NCI-H1105 treated with DMSO at 0.1 percent for 48 hours (cell line): ENCODE results near the gene ARHGAP33.
"Not testable (repeated sequence)": the region's sequence is repeated elsewhere in the genome, so short reads cannot be mapped to it uniquely, and the experiment has no call there.

Experiments used
- DNase-seq: peaks from one replicate; lab custom pipeline; 2025; lab: John Stamatoyannopoulos, UW

ARHGAP33 gene

DNA sequence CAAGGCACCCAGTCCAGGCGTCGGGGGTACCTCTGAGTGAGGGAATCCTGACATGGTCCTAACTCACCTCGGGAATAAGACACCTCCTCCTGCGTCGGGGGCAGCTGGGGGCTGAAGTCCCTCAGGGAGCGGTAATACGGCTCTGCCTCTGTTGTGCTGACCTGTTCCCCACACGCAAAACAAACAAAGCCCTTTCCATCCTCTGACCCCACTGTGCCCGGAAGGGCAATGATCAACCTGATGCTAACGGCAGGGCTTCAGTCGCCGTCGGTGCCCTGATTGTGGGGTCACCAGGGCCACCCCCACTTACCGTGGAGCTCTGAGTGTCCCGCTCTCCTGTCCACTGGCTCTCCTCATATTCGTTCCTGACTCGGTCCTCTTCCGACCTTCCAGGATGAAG, 55.6 kb downstream of the ARHGAP33 start:
- DNase-seq: no peak

GRCh38 chr19:35832054-35832453, 56.7 kb downstream of the ARHGAP33 start:
- DNase-seq: no peak

DNA sequence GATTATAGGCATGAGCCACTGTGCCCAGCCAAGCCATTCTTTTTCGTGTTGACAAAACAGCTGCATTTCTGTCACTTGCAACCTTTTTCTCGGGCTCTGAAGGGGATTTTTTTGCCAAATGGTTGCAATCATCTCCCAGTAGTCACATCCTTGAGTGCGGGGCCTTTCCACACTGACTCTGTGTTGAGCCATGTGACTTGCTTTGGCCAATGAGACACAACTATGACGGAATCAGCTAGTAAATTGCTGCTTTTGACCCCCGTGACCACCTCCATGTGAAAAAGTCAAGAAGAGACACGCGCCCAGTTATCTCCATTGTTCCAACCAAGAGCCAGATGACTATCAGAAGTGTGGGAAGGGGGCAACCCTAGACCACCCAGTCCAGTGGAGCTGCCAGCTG, 58.6 kb downstream of the ARHGAP33 start:
- DNase-seq: no peak

DNA sequence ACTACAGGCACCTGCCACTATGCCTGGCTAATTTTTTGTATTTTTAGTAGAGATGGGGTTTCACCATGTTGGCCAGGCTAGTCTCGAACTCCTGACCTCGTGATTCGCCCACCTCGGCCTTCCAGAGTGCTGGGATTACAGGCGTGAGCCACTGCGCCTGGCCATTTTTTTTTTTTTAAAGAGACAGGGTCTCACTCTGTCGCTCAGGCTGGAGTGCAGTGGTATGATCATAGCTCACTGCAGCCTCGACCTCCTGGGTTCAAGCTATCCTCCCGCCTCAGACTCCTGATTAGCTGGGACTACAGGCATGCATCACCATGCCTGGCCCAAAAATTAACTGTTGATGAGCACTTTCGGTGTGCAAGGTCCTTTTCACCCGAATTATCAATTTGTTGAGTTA, 60.7 kb downstream of the ARHGAP33 start:
- DNase-seq: not testable (repeated sequence)
